HEK293T (cell line): ENCODE measurements around the gene KIDINS220.

Source experiments
- CTCF ChIA-PET: fragments of 350-600 bp; formaldehyde crosslinking; extraction: SDS; loops from one replicate; lab custom pipeline; 2021; ENCODE audit warnings: antibody characterized with exemption, inconsistent platforms; lab: Yijun Ruan, JAX
- POLR2A ChIA-PET: fragments of 350-600 bp; formaldehyde crosslinking; extraction: SDS; loops from one replicate; lab custom pipeline; 2020; ENCODE audit warnings: antibody characterized with exemption, inconsistent platforms; lab: Yijun Ruan, JAX
- DNase-seq: peaks from one replicate; pipeline ENCODE4 v3.0.0; 2012; ENCODE audit warnings: mixed read lengths; ENCODE audit errors: extremely low spot score
- ARNT ChIP-seq: fragments of 450-650 bp; IDR thresholded peaks from 2 replicates; pipeline ENCODE4 v1.6.1; 2017; ENCODE audit warnings: mild to moderate bottlenecking
- BHLHE40 ChIP-seq: fragments of 450-650 bp; IDR thresholded peaks from 2 replicates; pipeline ENCODE4 v1.6.1; 2016; ENCODE audit warnings: mild to moderate bottlenecking, moderate library complexity, borderline replicate concordance
- CTBP1 ChIP-seq: fragments of 450-650 bp; IDR thresholded peaks from 2 replicates; pipeline ENCODE4 v1.6.1; 2016; ENCODE audit warnings: borderline replicate concordance
- ELF4 ChIP-seq: fragments of 450-650 bp; IDR thresholded peaks from 2 replicates; pipeline ENCODE4 v1.6.1; 2017; ENCODE audit warnings: antibody characterized with exemption
- FOXA1 ChIP-seq: fragments of 450-650 bp; IDR thresholded peaks from 2 replicates; pipeline ENCODE4 v1.6.1; 2016; ENCODE audit warnings: mild to moderate bottlenecking
- FOXK2 ChIP-seq: fragments of 450-650 bp; IDR thresholded peaks from 2 replicates; pipeline ENCODE4 v1.6.1; 2016; ENCODE audit warnings: mild to moderate bottlenecking
- FOXM1 ChIP-seq: fragments of 450-650 bp; IDR thresholded peaks from 2 replicates; pipeline ENCODE4 v1.6.1; 2017; ENCODE audit warnings: mild to moderate bottlenecking, borderline replicate concordance
- HDGF ChIP-seq: fragments of 450-650 bp; IDR thresholded peaks from 2 replicates; pipeline ENCODE4 v1.6.1; 2017; ENCODE audit warnings: antibody characterized with exemption, borderline replicate concordance
- L3MBTL2 ChIP-seq: fragments of 450-650 bp; conservative IDR thresholded peaks from 2 replicates; pipeline ENCODE4 v1.6.1; 2016; ENCODE audit warnings: mild to moderate bottlenecking
- LEF1 ChIP-seq: fragments of 450-650 bp; IDR thresholded peaks from 2 replicates; pipeline ENCODE4 v1.6.1; 2017; ENCODE audit warnings: mild to moderate bottlenecking, borderline replicate concordance
- NFRKB ChIP-seq: fragments of 450-650 bp; IDR thresholded peaks from 2 replicates; pipeline ENCODE4 v1.6.1; 2016; ENCODE audit warnings: mild to moderate bottlenecking, moderate library complexity
- SP1 ChIP-seq: fragments of 450-650 bp; IDR thresholded peaks from 2 replicates; pipeline ENCODE4 v1.6.1; 2017
- SUZ12 ChIP-seq: fragments of 450-650 bp; IDR thresholded peaks from 2 replicates; pipeline ENCODE4 v1.6.1; 2016; ENCODE audit warnings: mild to moderate bottlenecking
- TARDBP ChIP-seq: fragments of 450-650 bp; IDR thresholded peaks from 2 replicates; pipeline ENCODE4 v1.6.1; 2016
- ZNF384 ChIP-seq: fragments of 450-650 bp; IDR thresholded peaks from 2 replicates; pipeline ENCODE4 v1.6.1; 2016
- TF ChIP-seq, protein P1 (sequence below): fragments of 450-650 bp; IDR thresholded peaks from 2 replicates; pipeline ENCODE4 v1.6.1; 2016

The KIDINS220 gene

DNA sequence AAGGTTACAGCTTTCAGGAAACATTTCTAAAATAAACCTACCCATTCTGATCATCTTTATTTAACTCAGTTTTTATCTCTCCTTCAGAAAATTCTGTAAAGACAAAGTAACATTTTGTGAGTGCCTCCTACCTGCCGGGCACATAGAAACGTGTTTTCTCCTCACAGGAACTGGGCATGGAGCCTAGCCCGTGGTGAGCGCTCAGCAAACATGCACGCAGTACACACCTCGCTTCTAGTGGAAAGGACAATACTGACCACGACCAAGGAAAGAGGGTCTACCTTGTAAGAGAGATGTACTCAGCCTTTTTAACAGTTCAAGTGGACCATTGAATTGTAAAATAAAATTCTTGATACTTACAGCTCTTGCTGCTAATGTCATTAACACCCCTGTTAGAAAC, 24.8 kb upstream of the KIDINS220 start:
- POLR2A ChIA-PET, result no interaction called here
- TF ChIP-seq FOXA1 (no peak), SUZ12 (no peak), ELF4 (no peak), ZNF384 (no peak), ARNT (no peak), FOXK2 (no peak), FOXM1 (no peak), NFRKB (no peak), SP1 (no peak), L3MBTL2 (no peak), TARDBP (no peak), LEF1 (no peak), CTBP1 (no peak), HDGF (no peak), BHLHE40 (no peak)
- TF ChIP-seq, protein P1, sequence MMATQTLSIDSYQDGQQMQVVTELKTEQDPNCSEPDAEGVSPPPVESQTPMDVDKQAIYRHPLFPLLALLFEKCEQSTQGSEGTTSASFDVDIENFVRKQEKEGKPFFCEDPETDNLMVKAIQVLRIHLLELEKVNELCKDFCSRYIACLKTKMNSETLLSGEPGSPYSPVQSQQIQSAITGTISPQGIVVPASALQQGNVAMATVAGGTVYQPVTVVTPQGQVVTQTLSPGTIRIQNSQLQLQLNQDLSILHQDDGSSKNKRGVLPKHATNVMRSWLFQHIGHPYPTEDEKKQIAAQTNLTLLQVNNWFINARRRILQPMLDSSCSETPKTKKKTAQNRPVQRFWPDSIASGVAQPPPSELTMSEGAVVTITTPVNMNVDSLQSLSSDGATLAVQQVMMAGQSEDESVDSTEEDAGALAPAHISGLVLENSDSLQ, result no peak
- no peak for DNase-seq
- CTCF ChIA-PET, result no interaction called here

- no peak for TF ChIP-seq ARNT
- no peak for TF ChIP-seq TARDBP
- no peak for TF ChIP-seq FOXK2
- no peak for TF ChIP-seq FOXA1
- no peak for TF ChIP-seq ZNF384
- no peak for TF ChIP-seq SP1
- TF ChIP-seq HDGF, result no peak
- CTCF ChIA-PET, result no interaction called here
- DNase-seq, result no peak
- POLR2A ChIA-PET, result no interaction called here
Observed at GRCh38 chr2:8861797-8862196, 24.4 kb upstream of the KIDINS220 start.

DNA sequence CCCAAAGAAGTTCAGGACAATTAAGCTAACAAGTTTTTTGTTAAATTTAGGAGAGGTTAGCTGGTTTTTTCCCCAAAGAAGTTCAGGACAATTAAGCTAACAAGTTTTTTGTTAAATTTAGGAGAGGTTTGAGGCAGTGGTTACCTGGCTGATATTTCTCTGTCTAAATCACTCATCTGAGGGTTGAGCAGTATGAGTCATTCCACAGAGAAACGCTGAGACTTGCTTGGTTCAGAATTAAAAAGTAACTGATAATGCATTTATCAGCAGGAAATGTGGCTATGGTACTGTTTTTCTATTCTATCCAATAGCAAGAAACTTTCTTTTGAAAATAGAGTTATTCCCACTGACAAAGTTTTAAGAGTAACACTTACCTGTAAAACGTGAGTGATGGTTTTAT, 22.8 kb upstream of the KIDINS220 start:
- DNase-seq, result no peak
- TF ChIP-seq ARNT, result no peak
- TF ChIP-seq TARDBP, result no peak
- TF ChIP-seq CTBP1, result no peak
- ChIA-PET CTCF (no interaction called here), POLR2A (no interaction called here)

- CTCF ChIA-PET, result no interaction called here
- POLR2A ChIA-PET, result no interaction called here
- no peak for DNase-seq
- TF ChIP-seq TARDBP (no peak), L3MBTL2 (no peak), FOXK2 (no peak), ARNT (no peak), FOXM1 (no peak), FOXA1 (no peak), LEF1 (no peak), ELF4 (no peak)
- TF ChIP-seq, protein P1, result no peak
Observed at GRCh38 chr2:8858910-8859309, 21.5 kb upstream of the KIDINS220 start.

DNA sequence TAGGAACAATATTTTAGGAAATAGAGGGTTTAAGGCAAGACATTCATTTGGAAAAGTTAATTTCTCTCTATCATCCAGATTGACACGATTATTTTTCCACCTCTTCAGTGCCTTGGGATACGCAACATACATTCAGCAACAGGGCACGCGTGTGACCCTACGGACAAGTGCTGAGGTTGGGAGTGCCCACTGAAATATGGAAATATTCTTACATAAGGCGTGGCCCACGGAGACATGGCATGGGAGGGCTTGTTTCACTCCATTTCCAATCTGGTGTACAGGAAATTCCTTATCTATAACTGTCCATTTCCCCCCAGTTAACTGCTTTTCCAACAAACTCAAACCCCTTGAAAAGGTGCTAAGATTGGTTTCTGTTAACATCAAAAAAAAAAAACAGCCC, 20.9 kb upstream of the KIDINS220 start:
- no peak for TF ChIP-seq TARDBP
- no peak for TF ChIP-seq FOXM1
- no peak for TF ChIP-seq SP1
- TF ChIP-seq, protein P1, result no peak
- no peak for TF ChIP-seq ELF4
- no peak for TF ChIP-seq SUZ12
- no peak for TF ChIP-seq L3MBTL2
- TF ChIP-seq LEF1, result no peak
- no peak for TF ChIP-seq FOXA1
- TF ChIP-seq BHLHE40, result no peak
- no peak for TF ChIP-seq CTBP1
- ChIA-PET POLR2A (no interaction called here), CTCF (no interaction called here)
- no peak for DNase-seq

DNA sequence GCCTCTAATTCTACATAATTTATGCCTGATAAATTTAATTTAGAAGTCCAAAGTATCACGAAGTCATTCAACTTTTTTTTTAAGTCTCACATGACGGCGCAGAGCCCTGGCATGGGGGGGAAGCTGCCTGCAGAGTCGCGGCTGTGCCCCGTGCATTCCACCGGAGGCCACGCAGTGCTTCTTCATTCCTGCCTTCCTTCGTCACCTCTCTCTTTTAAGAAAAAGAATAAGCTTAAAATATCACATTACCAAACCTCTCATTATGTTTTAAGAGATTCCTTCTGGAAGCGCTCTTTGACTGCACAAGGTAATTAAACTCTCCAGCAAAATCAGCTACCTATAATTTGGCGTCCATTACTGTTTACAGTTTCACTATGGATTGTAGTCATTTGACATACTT, 20.3 kb upstream of the KIDINS220 start:
- TF ChIP-seq HDGF (no peak), ZNF384 (0 out of 2 replicates have a peak, but pooled peaks have one; percentile 25), ELF4 (no peak), FOXM1 (no peak), FOXK2 (no peak), SUZ12 (no peak), ARNT (no peak), FOXA1 (no peak), TARDBP (no peak), L3MBTL2 (0 out of 2 replicates have a peak, but pooled peaks have one; percentile 18), SP1 (no peak), BHLHE40 (no peak)
- TF ChIP-seq, protein P1, result no peak
- POLR2A ChIA-PET, result no interaction called here
- peak; percentile 39 for DNase-seq
- CTCF ChIA-PET, result no interaction called here
